GM12878 (cell line): ENCODE measurements around the gene ZNF548. TPM values are rescaled to one million over a fixed set of nuclear protein-coding genes. Genes with fewer than 3 reads are reported as not detected.

Source experiments
- BCL11A ChIP-seq: IDR thresholded peaks from 2 replicates; pipeline ENCODE4 v1.6.1; 2011; ENCODE audit warnings: low read depth, low read length
- CBX5 ChIP-seq: sonication (generic); IDR thresholded peaks from 2 replicates; pipeline ENCODE4 v1.6.1; 2016; ENCODE audit warnings: low read depth, moderate library complexity, mild to moderate bottlenecking, inconsistent platforms
- CHD4 ChIP-seq: fragments of 200-600 bp; sonication (generic); IDR thresholded peaks from 2 replicates; pipeline ENCODE4 v1.6.1; 2016; ENCODE audit warnings: mild to moderate bottlenecking
- CREB1 ChIP-seq: IDR thresholded peaks from 2 replicates; pipeline ENCODE4 v1.6.1; 2012; ENCODE audit warnings: low read depth, mild to moderate bottlenecking, inconsistent platforms
- CREM ChIP-seq: IDR thresholded peaks from 2 replicates; pipeline ENCODE4 v1.6.1; 2014; ENCODE audit warnings: antibody characterized with exemption, low read depth
- DPF2 ChIP-seq: fragments of 450-650 bp; IDR thresholded peaks from 2 replicates; pipeline ENCODE4 v1.6.1; 2017; ENCODE audit warnings: mild to moderate bottlenecking
- EGR1 ChIP-seq, 2 experiments: IDR thresholded peaks; 1 replicate in 1 of 2; 2 replicates in 1 of 2; pipeline ENCODE4 v1.6.1; 2011 to 2012; ENCODE audit warnings: low read depth in 2 of 2, low read length in 2 of 2, borderline replicate concordance in 1 of 2, mild to moderate bottlenecking in 1 of 2, moderate library complexity in 1 of 2
- EP300 ChIP-seq, 2 experiments: fragments of 150-350 bp in 1 of 2; IDR thresholded peaks; 2 replicates each; pipeline ENCODE4 v1.6.1; 2011 to 2012; ENCODE audit warnings: low read depth in 2 of 2, low read length in 2 of 2, borderline replicate concordance in 1 of 2, improper control_type of control experiment in 1 of 2, inconsistent platforms in 1 of 2; ENCODE audit not compliant: control insufficient read depth in 1 of 2
- ETV6 ChIP-seq, 2 experiments: fragments of 450-650 bp in 1 of 2; IDR thresholded peaks in 1 of 2; conservative IDR thresholded peaks in 1 of 2; 2 replicates each; pipeline ENCODE4 v1.6.1; 2014; ENCODE audit warnings: antibody characterized with exemption in 1 of 2, borderline replicate concordance in 1 of 2, low read depth in 1 of 2, mild to moderate bottlenecking in 1 of 2, moderate library complexity in 1 of 2
- FOXK2 ChIP-seq: fragments of 450-650 bp; IDR thresholded peaks from 2 replicates; pipeline ENCODE4 v1.6.1; 2017; ENCODE audit warnings: mild to moderate bottlenecking, moderate library complexity
- GABPA ChIP-seq: IDR thresholded peaks from 2 replicates; pipeline ENCODE4 v1.6.1; 2014; ENCODE audit warnings: antibody characterized with exemption, low read depth, mild to moderate bottlenecking, inconsistent platforms
- IKZF1 ChIP-seq: fragments of 450-650 bp; conservative IDR thresholded peaks from 2 replicates; pipeline ENCODE4 v1.6.1; 2017; ENCODE audit warnings: antibody characterized with exemption, mild to moderate bottlenecking
- IRF3 ChIP-seq: fragments of 450-650 bp; IDR thresholded peaks from 2 replicates; pipeline ENCODE4 v1.6.1; 2014; ENCODE audit warnings: mild to moderate bottlenecking
- MAX ChIP-seq: IDR thresholded peaks from 2 replicates; pipeline ENCODE4 v1.6.1; 2012; ENCODE audit warnings: low read depth, low read length, improper control_type of control experiment
- NFXL1 ChIP-seq: fragments of 450-650 bp; IDR thresholded peaks from 2 replicates; pipeline ENCODE4 v1.6.1; 2017; ENCODE audit warnings: antibody characterized with exemption, mild to moderate bottlenecking, borderline replicate concordance
- NFYB ChIP-seq: IDR thresholded peaks from 2 replicates; pipeline ENCODE4 v1.6.1; 2011; ENCODE audit warnings: low read depth, mild to moderate bottlenecking, low read length, improper control_type of control experiment, moderate library complexity; ENCODE audit not compliant: insufficient read depth
- PKNOX1 ChIP-seq: fragments of 450-650 bp; IDR thresholded peaks from 2 replicates; pipeline ENCODE4 v1.6.1; 2016; ENCODE audit warnings: mild to moderate bottlenecking
- POLR2A ChIP-seq: IDR thresholded peaks from 2 replicates; pipeline ENCODE4 v1.6.1; 2011; ENCODE audit warnings: low read depth, mild to moderate bottlenecking, low read length
- REST ChIP-seq: IDR thresholded peaks from 2 replicates; pipeline ENCODE4 v1.6.1; 2012; ENCODE audit warnings: mild to moderate bottlenecking, low read depth, low read length
- SMAD5 ChIP-seq: IDR thresholded peaks from 2 replicates; pipeline ENCODE4 v1.6.1; 2016; ENCODE audit warnings: antibody characterized with exemption, low read depth
- STAT3 ChIP-seq: IDR thresholded peaks from 2 replicates; pipeline ENCODE4 v1.6.1; 2011; ENCODE audit warnings: low read depth, low read length, improper control_type of control experiment
- SUPT20H ChIP-seq: IDR thresholded peaks from 2 replicates; pipeline ENCODE4 v1.6.1; 2011; ENCODE audit warnings: low read depth, mild to moderate bottlenecking, low read length, moderate library complexity, borderline replicate concordance; ENCODE audit not compliant: control insufficient read depth
- SUZ12 ChIP-seq: fragments of 200-600 bp; sonication (generic); IDR thresholded peaks from one replicate; pipeline ENCODE4 v1.6.1; 2018; ENCODE audit warnings: antibody characterized with exemption, mild to moderate bottlenecking; ENCODE audit not compliant: unreplicated experiment
- ZNF207 ChIP-seq: fragments of 450-650 bp; IDR thresholded peaks from 2 replicates; pipeline ENCODE4 v1.6.1; 2014; ENCODE audit warnings: antibody characterized with exemption, mild to moderate bottlenecking, borderline replicate concordance
- ZNF274 ChIP-seq: IDR thresholded peaks from one replicate; pipeline ENCODE4 v1.8.0; 2011; ENCODE audit not compliant: insufficient read length, insufficient read depth
- polyA plus RNA-seq, 11 experiments: library from polyadenylated mRNA; depleted of rRNA in 4 of 11; unstranded in 6 of 11; stranded (reverse) in 5 of 11; fragments of >200 nt; fragmentation: Nextera tagmentation in 4 of 11; fragmentation: Illumina TruSeq in 1 of 11; extraction: Ambion mirVana in 4 of 11; extraction: Trizol in 1 of 11; gene quantifications; 1 replicate in 1 of 11; 2 replicates in 10 of 11; pipeline versions ENCODE4 v1.2.1 to v1.2.3, GENCODE V29; 2011 to 2016; ENCODE audit warnings: inconsistent platforms in 2 of 11, missing spikeins in 2 of 11, low read depth in 1 of 11
- total RNA-seq, 4 experiments: library from RNA; depleted of rRNA in 3 of 4; stranded (reverse); fragments of >200 nt in 3 of 4; fragmentation: Illumina TruSeq in 1 of 4; extraction: Trizol in 1 of 4; gene quantifications; 2 replicates each; pipeline versions ENCODE4 v1.2.1 to v1.2.3, GENCODE V29; 2013 to 2021

Gene ZNF548
- total and polyA plus RNA-seq, 10 of the 15 experiments (the other 5 are each of a cell fraction or from before 2014, with no cell fraction given), result 3.9 to 44.8 (median 16.5) TPM

- no peak for TF ChIP-seq REST
- TF ChIP-seq EGR1 (IDR thresholded peaks at IDR 0.05; ENCODE audit: borderline replicate concordance in 1 of 2, low read depth in 2 of 2, low read length in 2 of 2), result peak; percentile 71 to 74
- peak; percentile 70 for TF ChIP-seq IRF3
- TF ChIP-seq SUPT20H, result no peak
- no peak for TF ChIP-seq ZNF274
- TF ChIP-seq CBX5, result no peak
- no peak for TF ChIP-seq ETV6 (conservative IDR thresholded peaks at IDR 0.05 in 1 of 2, IDR thresholded peaks at IDR 0.05 in 1 of 2; ENCODE audit: borderline replicate concordance in 1 of 2, low read depth in 1 of 2)
- no peak for TF ChIP-seq SUZ12
- TF ChIP-seq MAX, result peak; percentile 25; the same call in 1 of the 2 replicates
- TF ChIP-seq CREB1, result peak; percentile 92
- peak; percentile 73 for TF ChIP-seq POLR2A
- TF ChIP-seq NFYB, result peak; percentile 79
- TF ChIP-seq CHD4, result no peak
- no peak for TF ChIP-seq EP300 (IDR thresholded peaks at IDR 0.05; ENCODE audit: borderline replicate concordance in 1 of 2, control insufficient read depth in 1 of 2, low read depth in 2 of 2, low read length in 2 of 2)
- TF ChIP-seq BCL11A, result no peak
- peak; percentile 91 for TF ChIP-seq CREM
- peak; percentile 77; the same call in 1 of the 2 replicates for TF ChIP-seq SMAD5
- peak; percentile 94 for TF ChIP-seq IKZF1
- peak; percentile 96 for TF ChIP-seq GABPA
- no peak for TF ChIP-seq ZNF207
- no peak for TF ChIP-seq NFXL1
- peak; percentile 98 for TF ChIP-seq PKNOX1
- TF ChIP-seq STAT3, result 0 out of 2 replicates have a peak, but pooled peaks have one; percentile 19
- TF ChIP-seq DPF2, result peak; percentile 62
- peak; percentile 89 for TF ChIP-seq FOXK2
These were observed 21.4 kb downstream of the ZNF548 start, which contains the start of gene ZNF17 (continued) for GRCh38 chr19:57410877-57411671.
